ENCODE data around the gene DBNDD2.
A peak's percentile ranks its signal among the peaks of the same experiment; 100 is the strongest.

The DBNDD2 gene, protein sequence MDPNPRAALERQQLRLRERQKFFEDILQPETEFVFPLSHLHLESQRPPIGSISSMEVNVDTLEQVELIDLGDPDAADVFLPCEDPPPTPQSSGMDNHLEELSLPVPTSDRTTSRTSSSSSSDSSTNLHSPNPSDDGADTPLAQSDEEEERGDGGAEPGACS

DNA sequence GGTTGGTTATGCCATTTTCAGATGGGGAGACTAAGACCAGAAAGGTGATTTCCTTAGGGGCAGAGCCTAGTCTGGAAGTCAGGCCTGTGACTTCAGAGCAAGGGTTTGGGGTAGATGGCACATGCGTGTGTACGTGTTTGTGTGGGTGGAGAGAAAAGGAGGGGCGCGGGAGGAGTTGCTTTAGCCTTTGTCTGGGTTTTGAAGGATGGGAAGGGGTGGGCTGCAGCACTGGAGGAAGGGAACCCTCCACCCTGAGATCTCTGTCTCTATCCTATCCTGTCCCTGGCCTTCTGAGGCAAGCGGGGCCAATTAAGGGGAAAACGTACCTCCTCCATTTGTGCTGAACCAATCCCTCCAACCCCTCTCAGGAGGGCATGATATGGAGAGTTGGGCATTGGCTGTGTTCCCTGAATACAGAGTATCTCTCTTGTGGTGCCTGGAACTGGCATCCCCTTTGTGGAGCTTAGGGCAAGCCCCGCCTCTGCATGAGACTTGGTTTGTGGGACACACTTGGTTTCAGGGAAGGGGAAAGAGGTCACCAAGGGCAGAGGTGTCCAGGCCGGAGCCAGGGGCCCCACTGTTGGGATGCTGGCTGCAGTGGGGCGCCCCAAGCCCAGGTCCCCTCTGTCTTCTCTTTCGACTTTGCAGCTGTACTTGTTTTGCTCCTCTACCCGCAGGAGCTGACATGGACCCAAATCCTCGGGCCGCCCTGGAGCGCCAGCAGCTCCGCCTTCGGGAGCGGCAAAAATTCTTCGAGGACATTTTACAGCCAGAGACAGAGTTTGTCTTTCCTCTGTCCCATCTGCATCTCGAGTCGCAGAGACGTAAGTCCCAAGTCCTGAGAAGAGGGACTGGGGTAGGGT is at the start of gene DBNDD2:
Gene DBNDD2, plus strand, starts transcription at position 507 of the 863 bp plus-strand sequence. Its CDS starts 179 bp downstream, at position 686.
- no peak for TF ChIP-seq EGR1 (IDR thresholded peaks at IDR 0.05)
- TF ChIP-seq TAF1 (IDR thresholded peaks at IDR 0.05; ENCODE audit: low read depth): no peak
- no peak for TF ChIP-seq CEBPB (IDR thresholded peaks at IDR 0.05)
- TF ChIP-seq, protein P1, sequence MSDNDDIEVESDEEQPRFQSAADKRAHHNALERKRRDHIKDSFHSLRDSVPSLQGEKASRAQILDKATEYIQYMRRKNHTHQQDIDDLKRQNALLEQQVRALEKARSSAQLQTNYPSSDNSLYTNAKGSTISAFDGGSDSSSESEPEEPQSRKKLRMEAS (IDR thresholded peaks at IDR 0.05): no peak

DNA sequence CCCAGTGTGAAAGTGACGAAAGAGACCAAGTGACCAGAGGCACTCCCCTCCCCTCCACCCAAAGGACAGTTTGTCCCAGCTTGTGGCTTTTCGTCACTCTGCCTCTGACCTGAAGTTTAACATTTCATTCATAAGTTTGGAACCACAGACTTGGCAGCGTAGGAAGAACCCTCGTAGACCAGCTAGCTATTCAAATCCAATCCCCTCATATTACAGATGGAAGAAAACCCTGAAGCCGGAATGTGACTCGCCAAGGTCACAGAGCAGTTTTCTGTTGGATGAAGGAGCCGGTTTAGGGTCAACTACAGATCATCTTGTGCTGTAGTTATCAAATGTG is 49.1 kb upstream of the DBNDD2 start:
- TF ChIP-seq RAD21 (IDR thresholded peaks at IDR 0.05; ENCODE audit: low read depth) (no peak), YY1 (IDR thresholded peaks at IDR 0.05; ENCODE audit: low read depth) (no peak), CREB1 (IDR thresholded peaks at IDR 0.05; ENCODE audit: low read depth) (no peak), CEBPB (IDR thresholded peaks at IDR 0.05) (no peak), FOXM1 (IDR thresholded peaks at IDR 0.05; ENCODE audit: borderline replicate concordance, low read depth) (no peak), TCF12 (IDR thresholded peaks at IDR 0.05; ENCODE audit: low read depth) (no peak), ZBTB7A (IDR thresholded peaks at IDR 0.05; ENCODE audit: low read depth) (no peak), EP300 (IDR thresholded peaks at IDR 0.05; ENCODE audit: borderline replicate concordance) (no peak), NFIC (IDR thresholded peaks at IDR 0.05) (no peak), TAF1 (IDR thresholded peaks at IDR 0.05; ENCODE audit: low read depth) (no peak), EGR1 (IDR thresholded peaks at IDR 0.05) (no peak), TEAD4 (IDR thresholded peaks at IDR 0.05) (no peak), USF1 (IDR thresholded peaks at IDR 0.05) (no peak)
- TF ChIP-seq, protein P1 (IDR thresholded peaks at IDR 0.05): no peak
- TF ChIP-seq, protein P2, sequence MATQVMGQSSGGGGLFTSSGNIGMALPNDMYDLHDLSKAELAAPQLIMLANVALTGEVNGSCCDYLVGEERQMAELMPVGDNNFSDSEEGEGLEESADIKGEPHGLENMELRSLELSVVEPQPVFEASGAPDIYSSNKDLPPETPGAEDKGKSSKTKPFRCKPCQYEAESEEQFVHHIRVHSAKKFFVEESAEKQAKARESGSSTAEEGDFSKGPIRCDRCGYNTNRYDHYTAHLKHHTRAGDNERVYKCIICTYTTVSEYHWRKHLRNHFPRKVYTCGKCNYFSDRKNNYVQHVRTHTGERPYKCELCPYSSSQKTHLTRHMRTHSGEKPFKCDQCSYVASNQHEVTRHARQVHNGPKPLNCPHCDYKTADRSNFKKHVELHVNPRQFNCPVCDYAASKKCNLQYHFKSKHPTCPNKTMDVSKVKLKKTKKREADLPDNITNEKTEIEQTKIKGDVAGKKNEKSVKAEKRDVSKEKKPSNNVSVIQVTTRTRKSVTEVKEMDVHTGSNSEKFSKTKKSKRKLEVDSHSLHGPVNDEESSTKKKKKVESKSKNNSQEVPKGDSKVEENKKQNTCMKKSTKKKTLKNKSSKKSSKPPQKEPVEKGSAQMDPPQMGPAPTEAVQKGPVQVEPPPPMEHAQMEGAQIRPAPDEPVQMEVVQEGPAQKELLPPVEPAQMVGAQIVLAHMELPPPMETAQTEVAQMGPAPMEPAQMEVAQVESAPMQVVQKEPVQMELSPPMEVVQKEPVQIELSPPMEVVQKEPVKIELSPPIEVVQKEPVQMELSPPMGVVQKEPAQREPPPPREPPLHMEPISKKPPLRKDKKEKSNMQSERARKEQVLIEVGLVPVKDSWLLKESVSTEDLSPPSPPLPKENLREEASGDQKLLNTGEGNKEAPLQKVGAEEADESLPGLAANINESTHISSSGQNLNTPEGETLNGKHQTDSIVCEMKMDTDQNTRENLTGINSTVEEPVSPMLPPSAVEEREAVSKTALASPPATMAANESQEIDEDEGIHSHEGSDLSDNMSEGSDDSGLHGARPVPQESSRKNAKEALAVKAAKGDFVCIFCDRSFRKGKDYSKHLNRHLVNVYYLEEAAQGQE (IDR thresholded peaks at IDR 0.05; ENCODE audit: low read depth): no peak

- peak; percentile 34; the same call in 1 of the 2 replicates for TF ChIP-seq TEAD4 (IDR thresholded peaks at IDR 0.05)
- TF ChIP-seq FOXM1 (IDR thresholded peaks at IDR 0.05; ENCODE audit: borderline replicate concordance, low read depth): no peak
- TF ChIP-seq CREB1 (IDR thresholded peaks at IDR 0.05; ENCODE audit: low read depth): no peak
- TF ChIP-seq USF1 (IDR thresholded peaks at IDR 0.05): no peak
- TF ChIP-seq YY1 (IDR thresholded peaks at IDR 0.05; ENCODE audit: low read depth): no peak
- TF ChIP-seq, protein P2 (IDR thresholded peaks at IDR 0.05; ENCODE audit: low read depth): no peak
Observed at GRCh38 chr20:45359406-45360148, 48.5 kb upstream of the DBNDD2 start.

DNA sequence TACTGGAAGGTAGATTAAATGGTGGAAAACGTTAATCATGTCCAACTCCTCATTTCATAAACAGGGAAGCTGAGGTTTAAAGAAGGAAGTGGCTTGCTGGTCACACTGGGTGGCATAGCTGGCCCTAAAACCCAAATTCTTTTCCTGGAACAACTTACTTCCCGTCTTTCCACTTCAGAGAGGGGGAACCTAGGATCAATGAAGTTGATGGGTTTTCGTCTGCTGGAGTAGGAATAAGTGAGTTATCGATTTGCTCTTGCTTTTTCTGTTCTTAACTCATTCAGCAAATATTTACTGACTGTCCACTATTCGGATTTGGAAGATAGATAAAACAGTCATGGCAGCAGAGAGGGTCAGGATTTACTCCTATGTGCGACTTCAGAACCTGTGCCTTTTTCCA is 46.3 kb upstream of the DBNDD2 start:
- TF ChIP-seq EP300 (IDR thresholded peaks at IDR 0.05; ENCODE audit: borderline replicate concordance) (no peak), ZBTB7A (IDR thresholded peaks at IDR 0.05; ENCODE audit: low read depth) (no peak), NFIC (IDR thresholded peaks at IDR 0.05) (no peak), RAD21 (IDR thresholded peaks at IDR 0.05; ENCODE audit: low read depth) (no peak), TEAD4 (IDR thresholded peaks at IDR 0.05) (no peak), TCF12 (IDR thresholded peaks at IDR 0.05; ENCODE audit: low read depth) (no peak), YY1 (IDR thresholded peaks at IDR 0.05; ENCODE audit: low read depth) (no peak)

GRCh38 chr20:45362804-45363610 is 45.1 kb upstream of the DBNDD2 start, which contains the start of gene SYS1:
Gene SYS1 (plus strand): TSS chr20:45363156. CDS start chr20:45363532, 376 bp downstream.
- TF ChIP-seq USF1 (IDR thresholded peaks at IDR 0.05): 0 out of 2 replicates have a peak, but pooled peaks have one; percentile 4
- TF ChIP-seq ZBTB7A (IDR thresholded peaks at IDR 0.05; ENCODE audit: low read depth): no peak
- TF ChIP-seq NFIC (IDR thresholded peaks at IDR 0.05): no peak
- TF ChIP-seq TEAD4 (IDR thresholded peaks at IDR 0.05): peak; percentile 5; the same call in 1 of the 2 replicates
- TF ChIP-seq, protein P2 (IDR thresholded peaks at IDR 0.05; ENCODE audit: low read depth): no peak
- TF ChIP-seq EGR1 (IDR thresholded peaks at IDR 0.05): 0 out of 2 replicates have a peak, but pooled peaks have one; percentile 15
- TF ChIP-seq, protein P1 (IDR thresholded peaks at IDR 0.05): peak; percentile 67
- no peak for TF ChIP-seq CREB1 (IDR thresholded peaks at IDR 0.05; ENCODE audit: low read depth)
- TF ChIP-seq CEBPB (IDR thresholded peaks at IDR 0.05): peak; percentile 34; the same call in 1 of the 2 replicates
- peak; percentile 71 for TF ChIP-seq TAF1 (IDR thresholded peaks at IDR 0.05; ENCODE audit: low read depth)
- TF ChIP-seq RAD21 (IDR thresholded peaks at IDR 0.05; ENCODE audit: low read depth): peak; percentile 83
- TF ChIP-seq YY1 (IDR thresholded peaks at IDR 0.05; ENCODE audit: low read depth): peak; percentile 49
- peak; percentile 33; the same call in 1 of the 2 replicates for TF ChIP-seq TCF12 (IDR thresholded peaks at IDR 0.05; ENCODE audit: low read depth)
- no peak for TF ChIP-seq FOXM1 (IDR thresholded peaks at IDR 0.05; ENCODE audit: borderline replicate concordance, low read depth)
- peak; percentile 27; the same call in 1 of the 2 replicates for TF ChIP-seq EP300 (IDR thresholded peaks at IDR 0.05; ENCODE audit: borderline replicate concordance)
